Right ventricle myocardium inferior (tissue), 1 donor: ENCODE data around the gene DDX24. TPM values are rescaled to one million over a fixed set of nuclear protein-coding genes. Genes with fewer than 3 reads are reported as not detected.
A peak's percentile ranks its signal among the peaks of the same experiment; 100 is the strongest.

Experiments used
- ATAC-seq: fragments of 200-7000 bp; cut with Tn5 transposase; one replicate; pipeline ENCODE4 v1.9.1; 2020; ENCODE audit warnings: mild to moderate bottlenecking, moderate library complexity
- DNase-seq: peaks from one replicate; pipeline ENCODE4 v3.0.0; 2021; ENCODE audit errors: missing footprints
- intact Hi-C: fragments of 100-400 bp; cut with DNase I; formaldehyde crosslinking; loops from one replicate; pipeline ENCODE4 v1.11.0; 2022
- total RNA-seq: library from RNA; stranded (reverse); fragmentation: NEBNext Ultra II Directional; extraction: Animal tissue kit (Norgen Biotek cat#: 25700); gene quantifications from one replicate; pipeline ENCODE4 v1.2.1, GENCODE V29; 2021
- donor health status: DM: no; HTN: yes; CAD: no; lungs with severe emphysema.

DDX24 gene
- total RNA-seq, 1 donor from 2014 or later, result 187 TPM

DNA sequence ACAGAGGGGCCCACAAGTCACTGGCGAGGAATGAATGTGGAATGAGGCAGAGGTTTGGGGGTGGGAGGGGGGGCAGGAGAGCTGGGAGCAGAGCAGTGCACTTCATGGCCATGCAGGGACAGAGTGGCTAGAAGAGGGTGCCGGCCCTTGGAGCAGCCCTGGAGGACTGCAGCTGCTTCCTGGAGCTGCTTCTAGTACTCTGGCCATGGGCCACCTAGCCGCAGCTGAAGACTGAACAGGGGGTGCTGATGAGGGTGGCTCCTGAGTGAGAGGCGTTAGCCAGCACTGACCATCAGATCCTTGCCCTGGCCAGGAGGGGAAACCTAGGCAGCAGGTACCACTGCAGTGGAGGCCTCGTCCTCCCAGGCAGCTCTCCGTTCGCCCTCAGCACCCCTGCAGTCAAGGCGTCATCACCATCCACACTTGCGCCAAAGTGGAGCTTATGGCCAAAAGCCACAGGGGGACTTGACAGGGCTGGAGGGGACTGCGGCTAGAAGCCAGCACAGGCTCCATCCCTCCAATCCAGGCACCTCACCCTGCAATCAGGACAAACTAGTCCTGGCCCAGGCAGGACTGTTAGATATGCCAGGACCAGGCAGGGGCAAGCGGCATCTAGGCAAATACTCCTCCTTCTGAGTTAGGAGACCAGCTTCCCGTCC lies 38.4 kb downstream of the DDX24 start:
- intact Hi-C loops, result loop anchor here (5.0 kb wide), 1 partner anchor 40 kb away; the partner anchor contains the start of genes DDX24 and IFI27L1
- no peak for DNase-seq
- ATAC-seq, result peak; percentile 33

GRCh38 chr14:94041551-94042346 lies 39.3 kb downstream of the DDX24 start:
- ATAC-seq, result peak; percentile 88
- intact Hi-C loops, result loop anchor here (5.0 kb wide), 1 partner anchor 41 kb away; the partner anchor contains the start of genes DDX24 and IFI27L1
- no peak for DNase-seq

DNA sequence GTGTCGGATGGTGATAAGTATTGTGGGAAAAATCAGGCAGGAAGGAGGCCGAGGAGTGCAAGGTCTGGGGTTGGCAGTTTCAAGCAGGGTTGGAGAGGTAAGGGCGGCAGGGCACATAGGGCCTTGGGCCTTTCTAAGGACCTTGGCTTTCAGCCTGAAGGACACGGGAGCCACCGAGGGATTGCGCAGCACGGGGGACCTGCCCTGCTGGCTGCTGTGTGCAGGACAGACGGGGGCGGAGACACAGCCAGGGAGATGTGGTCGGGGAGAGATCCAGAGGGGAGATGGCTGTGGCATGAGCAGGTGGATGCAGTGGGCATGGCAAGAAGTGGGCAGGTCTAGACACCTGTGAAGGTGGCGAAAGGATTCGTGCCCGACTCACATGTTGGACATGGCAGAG lies 40.2 kb downstream of the DDX24 start:
- DNase-seq (no peak), ATAC-seq (no peak)
- intact Hi-C loops, result loop anchor here (5.0 kb wide), 1 partner anchor 42 kb away; the partner anchor contains the start of genes DDX24 and IFI27L1

DNA sequence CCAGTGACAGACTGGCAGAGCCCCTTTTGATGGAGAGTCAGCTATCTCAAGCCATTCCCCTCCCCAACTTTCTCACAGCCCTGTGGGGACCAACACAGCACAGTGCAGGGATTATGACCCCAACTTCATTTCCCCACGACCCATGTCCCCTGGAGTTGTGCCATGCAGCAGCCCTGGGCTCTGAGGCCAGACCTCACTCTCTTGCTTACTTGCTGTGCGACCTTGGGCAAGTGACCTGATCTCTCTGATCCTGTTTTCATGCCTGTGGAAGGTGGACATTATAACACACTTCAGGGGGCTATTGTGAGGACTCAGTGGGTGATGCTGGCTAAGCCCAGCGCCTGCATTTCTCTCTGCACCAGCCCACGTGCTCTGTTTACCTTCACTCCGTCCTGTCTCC lies 40.8 kb downstream of the DDX24 start:
- intact Hi-C loops, result loop anchor here (5.0 kb wide), 1 partner anchor 42 kb away; the partner anchor contains the start of genes DDX24 and IFI27L1
- no peak for ATAC-seq

GRCh38 chr14:94038921-94039629 lies 41.9 kb downstream of the DDX24 start:
- ATAC-seq, result no peak
- intact Hi-C loops, result no loop called here
- no peak for DNase-seq

More for the DNA sequence above, 40.8 kb downstream of the DDX24 start:
- DNase-seq, result no peak

GRCh38 chr14:94038510-94038909 lies 42.5 kb downstream of the DDX24 start:
- DNase-seq, result no peak
- intact Hi-C loops, result no loop called here
- no peak for ATAC-seq

- DNase-seq, result no peak
- no peak for ATAC-seq
- intact Hi-C loops, result loop anchor here (2.0 kb wide), 1 partner anchor 143 kb away; no protein-coding TSS in a partner anchor
Measured at GRCh38 chr14:94037954-94038353, 43.0 kb downstream of the DDX24 start.

GRCh38 chr14:94036313-94037167 lies 44.5 kb downstream of the DDX24 start:
- DNase-seq (no peak), ATAC-seq (peak; percentile 86)
- intact Hi-C loops, result loop anchor here (1.0 to 2.0 kb wide), 2 partner anchors 100 to 144 kb away; no protein-coding TSS in a partner anchor

- intact Hi-C loops, result no loop called here
- ATAC-seq (no peak), DNase-seq (no peak)
Measured at GRCh38 chr14:94034886-94035285, 46.1 kb downstream of the DDX24 start.

GRCh38 chr14:94031883-94032279 lies 49.1 kb downstream of the DDX24 start:
- intact Hi-C loops, result no loop called here
- DNase-seq, result no peak
- no peak for ATAC-seq

DNA sequence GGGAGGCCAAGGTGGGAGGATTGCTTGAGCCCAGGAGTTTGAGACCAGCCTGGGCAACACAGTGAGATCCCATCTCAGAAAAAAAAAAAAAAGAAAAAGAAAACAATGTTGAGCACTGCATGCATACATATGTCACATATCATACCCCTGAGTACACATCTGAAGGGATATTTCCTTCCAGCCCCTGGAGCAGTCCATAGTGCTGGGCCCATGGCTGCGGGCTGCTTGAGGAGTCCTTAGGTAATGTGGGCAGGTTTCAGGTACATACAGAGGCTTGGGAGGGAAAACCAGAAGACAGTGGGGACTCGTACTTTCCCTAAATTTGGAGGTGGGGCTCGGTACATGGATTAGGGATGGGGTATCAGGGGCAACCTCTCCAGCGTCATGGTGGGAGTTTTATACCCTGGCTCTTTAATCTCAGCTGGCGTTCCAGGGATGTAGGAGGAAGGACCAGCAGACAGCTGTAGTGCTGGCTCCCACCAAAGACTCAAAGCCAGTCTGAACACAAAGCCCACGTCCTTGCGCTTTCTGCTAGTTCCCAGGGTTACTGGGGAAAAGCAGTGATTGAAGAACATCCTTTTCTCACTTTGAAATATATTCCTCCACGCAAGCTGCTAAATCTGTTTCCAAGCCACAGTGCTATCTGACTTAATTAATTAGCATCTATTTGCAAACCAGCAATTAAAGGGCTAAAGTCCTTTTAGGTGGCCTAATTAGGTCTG lies 49.7 kb downstream of the DDX24 start:
- ATAC-seq (no peak), DNase-seq (no peak)
- intact Hi-C loops, result no loop called here

- intact Hi-C loops, result no loop called here
- DNase-seq, result no peak
- no peak for ATAC-seq
Measured at GRCh38 chr14:94030571-94030970, 50.4 kb downstream of the DDX24 start.

DNA sequence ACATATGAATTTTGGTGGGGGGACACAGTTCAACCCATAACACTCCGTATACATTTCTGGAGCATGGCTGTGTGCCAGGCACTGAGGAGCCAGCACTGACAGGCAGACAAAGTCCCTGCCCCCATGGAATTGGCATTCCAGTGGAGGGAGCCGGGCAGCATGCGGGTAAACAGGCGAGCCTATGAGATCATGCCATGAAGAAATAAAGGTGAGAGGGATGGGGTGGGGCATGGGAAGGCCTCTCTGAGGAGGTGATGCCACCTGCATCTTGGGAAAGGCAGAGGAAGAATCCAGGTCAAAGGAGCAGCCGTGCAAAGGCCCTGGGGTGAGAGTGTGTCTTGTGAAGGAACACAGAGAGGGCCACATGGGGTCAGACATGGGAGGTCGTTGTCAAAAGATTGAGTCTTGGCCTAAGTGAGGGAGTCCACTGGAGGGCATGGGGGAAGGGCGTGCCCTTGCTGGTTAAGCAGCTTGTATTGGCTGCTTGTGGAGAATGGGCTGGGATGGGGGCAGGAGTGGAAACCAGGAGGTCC lies 51.3 kb downstream of the DDX24 start:
- no peak for DNase-seq
- intact Hi-C loops, result no loop called here
- ATAC-seq, result no peak

DNA sequence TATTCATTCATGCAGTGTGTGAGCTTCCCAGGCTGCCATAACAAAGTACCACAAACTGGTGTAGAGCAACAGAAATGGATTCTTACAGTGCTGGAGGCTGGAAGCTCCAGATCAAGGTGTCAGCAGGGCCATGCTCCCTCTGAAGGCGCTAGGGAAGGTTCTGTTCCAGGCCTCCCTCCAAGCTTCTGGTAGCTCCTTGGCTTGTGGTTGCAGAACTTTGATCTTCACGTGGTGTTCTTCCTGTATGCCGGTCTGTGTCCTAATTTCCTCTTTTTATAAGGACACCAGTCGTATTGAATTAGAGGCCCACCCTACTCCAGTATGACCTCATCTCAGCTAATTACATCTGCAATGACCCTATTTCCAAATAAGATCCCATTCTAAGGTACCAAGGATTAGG lies 51.7 kb downstream of the DDX24 start:
- no peak for DNase-seq
- ATAC-seq, result no peak
- intact Hi-C loops, result no loop called here

DNA sequence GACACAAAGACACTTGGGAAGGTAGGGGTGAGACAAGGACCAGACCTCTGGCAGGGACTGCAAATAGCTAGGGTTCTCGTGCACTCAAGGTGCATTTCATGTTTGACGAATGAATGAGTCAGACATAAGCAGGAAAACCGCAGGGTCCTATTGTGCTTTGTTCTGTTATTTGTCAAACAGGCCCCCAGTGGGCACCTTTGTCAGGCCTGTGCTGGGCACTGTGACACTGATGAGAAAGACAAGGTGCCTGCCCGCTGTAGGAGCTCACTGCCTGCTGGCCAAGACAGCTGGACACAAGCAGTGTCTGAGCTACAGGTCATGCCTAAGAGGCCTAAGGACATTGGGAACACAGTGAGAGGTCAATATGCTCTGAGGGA lies 52.6 kb downstream of the DDX24 start:
- DNase-seq (no peak), ATAC-seq (no peak)
- intact Hi-C loops, result no loop called here

GRCh38 chr14:94027566-94028449 lies 53.2 kb downstream of the DDX24 start:
- DNase-seq (no peak), ATAC-seq (no peak)
- intact Hi-C loops, result no loop called here
